Subcutaneous abdominal adipose tissue (tissue), 5 donors: ENCODE measurements around the gene MROH7.

Experiments used
- H3K27ac ChIP-seq: one replicate; pipeline ENCODE4 v1.7.0; 2013; ENCODE audit warnings: low read depth, mild to moderate bottlenecking, inconsistent platforms, low read length, moderate library complexity
- H3K27me3 ChIP-seq, 5 donors: one replicate each; pipeline ENCODE4 v1.7.0; 2013; ENCODE audit warnings: low read length in 5 of 5, inconsistent platforms in 1 of 5; ENCODE audit not compliant: control insufficient read depth in 5 of 5, insufficient read depth in 4 of 5
- H3K36me3 ChIP-seq, 5 donors: one replicate each; pipeline ENCODE4 v1.7.0; 2013; ENCODE audit warnings: low read length in 5 of 5; ENCODE audit not compliant: control insufficient read depth in 5 of 5, insufficient read depth in 5 of 5
- H3K4me1 ChIP-seq, 5 donors: one replicate each; pipeline ENCODE4 v1.7.0; 2013; ENCODE audit warnings: low read length in 5 of 5, mild to moderate bottlenecking in 3 of 5, moderate library complexity in 1 of 5; ENCODE audit not compliant: control insufficient read depth in 5 of 5, insufficient read depth in 5 of 5
- H3K4me3 ChIP-seq, 5 donors: one replicate each; pipeline ENCODE4 v1.7.0; 2013; ENCODE audit warnings: low read length in 5 of 5, low read depth in 1 of 5
- H3K9ac ChIP-seq, 5 donors: one replicate each; pipeline ENCODE4 v1.7.0; 2013; ENCODE audit warnings: low read length in 5 of 5, mild to moderate bottlenecking in 4 of 5, moderate library complexity in 3 of 5
- H3K9me3 ChIP-seq, 5 donors: one replicate each; pipeline ENCODE4 v1.7.0; 2013; ENCODE audit warnings: low read length in 5 of 5; ENCODE audit not compliant: control insufficient read depth in 5 of 5
- donor health status: healthy.
- donor health status: healthy.
- donor health status: healthy.
- donor health status: healthy.
- donor health status: healthy.

The MROH7 gene

GRCh38 chr1:54602554-54602953 is 39.0 kb upstream of the MROH7 start:
- Histone ChIP-seq H3K27ac (no peak overlapping the region), H3K27me3 (no peaks in the 10 kb centered on the region), H3K4me1 (no peaks in the 10 kb centered on the region), H3K9ac (no peak overlapping the region), H3K9me3 (no peaks in the 10 kb centered on the region), H3K36me3 (no peaks in the 10 kb centered on the region), H3K4me3 (no peak overlapping the region)

- Histone ChIP-seq H3K9ac (no peak overlapping the region), H3K36me3 (no peaks in the 10 kb centered on the region), H3K4me1 (no peaks in the 10 kb centered on the region), H3K4me3 (no peak overlapping the region), H3K27me3 (no peaks in the 10 kb centered on the region), H3K27ac (no peak overlapping the region), H3K9me3 (no peaks in the 10 kb centered on the region)
These were observed 38.3 kb upstream of the MROH7 start for GRCh38 chr1:54603241-54603640.

DNA sequence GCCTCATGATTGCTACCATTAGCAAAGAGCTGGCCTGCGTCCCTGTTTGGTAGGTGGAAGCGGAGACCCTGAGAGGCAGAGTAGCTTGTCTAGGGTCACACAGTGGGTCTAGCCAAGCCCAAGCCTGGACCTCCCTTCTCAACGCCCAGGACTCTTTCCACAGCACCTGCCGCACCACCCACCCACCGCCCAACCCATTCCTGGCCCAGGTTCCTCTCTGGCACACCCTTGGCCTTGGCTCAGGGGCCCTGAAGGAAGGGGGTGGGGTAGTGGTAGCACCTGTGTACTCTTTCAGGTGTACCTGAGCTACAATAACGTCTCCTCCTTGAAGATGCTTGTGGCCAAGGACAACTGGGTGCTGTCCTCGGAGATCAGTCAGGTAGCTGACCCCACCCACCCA is 37.5 kb upstream of the MROH7 start:
- Histone ChIP-seq H3K9ac (no peak overlapping the region), H3K9me3 (no peaks in the 10 kb centered on the region), H3K4me3 (no peak overlapping the region), H3K4me1 (peaks cover 0 to 2% (median under 1%) of the 10 kb centered on the region in 5 donors), H3K27me3 (no peaks in the 10 kb centered on the region), H3K27ac (no peak overlapping the region), H3K36me3 (no peaks in the 10 kb centered on the region)

DNA sequence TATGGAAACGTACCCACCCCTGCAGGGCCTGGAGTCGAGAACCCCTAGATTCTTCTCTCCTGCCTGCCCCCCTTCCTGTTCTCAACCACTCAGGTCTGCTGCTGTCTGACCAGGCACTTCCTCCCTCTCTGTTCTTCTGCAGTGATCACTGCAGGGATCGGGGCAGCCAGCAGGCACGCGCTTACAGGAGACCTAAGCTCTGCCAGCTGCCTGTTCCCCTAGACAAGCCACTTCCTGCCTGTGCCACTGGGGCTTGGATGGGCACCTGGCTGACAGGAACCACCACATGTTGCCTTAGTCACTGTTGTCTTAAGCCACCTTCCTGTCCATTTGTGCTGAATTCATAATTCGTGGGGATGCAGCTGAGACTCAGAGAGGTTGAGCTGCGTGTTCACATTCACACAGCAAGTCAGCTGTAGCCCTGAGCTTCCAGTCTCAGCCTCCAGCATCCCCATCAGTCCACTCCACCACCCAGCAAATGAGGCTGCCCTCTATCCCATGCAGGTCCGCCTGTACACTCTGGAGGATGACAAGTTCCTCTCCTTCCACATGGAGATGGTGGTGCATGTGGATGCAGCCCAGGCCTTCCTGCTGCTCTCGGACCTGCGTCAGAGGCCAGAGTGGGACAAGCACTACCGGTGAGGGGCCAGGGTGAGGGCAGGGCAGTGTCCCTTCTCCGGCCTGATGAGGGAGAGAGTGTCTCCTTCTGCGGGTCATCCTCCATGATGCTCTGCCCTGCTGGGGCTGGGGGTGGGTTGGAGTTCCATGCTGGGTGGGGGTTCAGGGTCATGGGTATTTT is 36.8 kb upstream of the MROH7 start:
- peaks cover 0 to 9% (median 6%) of the 10 kb centered on the region in 5 donors for H3K4me1 ChIP-seq
- no peak overlapping the region for H3K27ac ChIP-seq
- no peak overlapping the region for H3K9ac ChIP-seq
- no peaks in the 10 kb centered on the region for H3K36me3 ChIP-seq
- no peaks in the 10 kb centered on the region for H3K9me3 ChIP-seq
- H3K27me3 ChIP-seq, result no peaks in the 10 kb centered on the region
- no peak overlapping the region for H3K4me3 ChIP-seq

DNA sequence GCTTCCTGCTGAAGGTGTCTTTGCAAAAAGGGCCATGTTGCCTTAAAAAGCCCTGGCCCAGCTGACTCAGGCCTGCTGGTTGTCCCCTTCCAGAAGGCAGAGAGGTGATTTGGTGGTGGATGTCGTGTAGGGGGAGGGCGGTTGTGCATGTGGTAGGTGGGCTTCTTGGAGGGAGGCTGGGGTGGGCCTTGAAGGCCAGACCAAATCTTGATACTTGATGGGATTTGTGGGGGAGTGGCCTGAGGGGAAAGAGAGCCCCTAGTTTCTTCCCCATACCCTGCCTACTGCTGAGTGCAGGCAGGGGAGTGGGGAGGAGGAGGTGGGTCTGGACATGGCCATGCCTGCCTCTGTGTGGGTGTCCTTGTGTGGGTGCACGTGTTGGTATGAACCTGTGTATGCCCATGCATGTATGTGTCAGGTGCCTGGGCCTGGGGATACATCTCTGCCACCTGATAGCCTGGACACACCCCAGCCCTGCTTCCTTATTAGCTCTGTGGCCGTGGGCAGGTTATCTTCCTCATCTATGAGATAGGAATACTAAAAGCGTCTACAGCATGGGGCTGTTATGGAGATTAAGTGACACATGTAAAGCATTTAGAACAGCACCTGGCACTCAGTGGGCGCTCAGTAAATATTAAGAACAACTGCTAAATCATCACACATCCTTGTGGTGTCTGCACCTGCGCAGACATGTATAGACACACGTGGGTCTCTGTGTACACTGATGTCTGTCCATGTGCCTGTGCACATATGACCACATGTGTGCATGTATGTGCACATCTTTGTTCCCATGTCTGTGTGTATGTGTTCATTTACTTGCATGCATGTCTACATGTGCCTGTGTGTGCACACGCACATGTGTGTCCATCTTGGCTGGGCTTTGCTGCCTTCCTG is 35.2 kb upstream of the MROH7 start:
- H3K9me3 ChIP-seq, result no peaks in the 10 kb centered on the region
- no peak overlapping the region for H3K27ac ChIP-seq
- no peaks in the 10 kb centered on the region for H3K27me3 ChIP-seq
- no peaks in the 10 kb centered on the region for H3K36me3 ChIP-seq
- H3K4me3 ChIP-seq, result no peak overlapping the region
- H3K4me1 ChIP-seq, result peaks cover 0 to 10% (median 6%) of the 10 kb centered on the region in 5 donors
- H3K9ac ChIP-seq, result no peak overlapping the region

GRCh38 chr1:54606990-54607325 is 34.6 kb upstream of the MROH7 start:
- H3K36me3 ChIP-seq, result no peaks in the 10 kb centered on the region

GRCh38 chr1:54607821-54608565 is 33.6 kb upstream of the MROH7 start:
- H3K4me1 ChIP-seq, result peaks cover 0 to 10% (median 6%) of the 10 kb centered on the region in 5 donors
- no peak overlapping the region for H3K27ac ChIP-seq
- H3K4me3 ChIP-seq, result no peak overlapping the region
- H3K9ac ChIP-seq, result no peak overlapping the region
- no peaks in the 10 kb centered on the region for H3K9me3 ChIP-seq
- H3K36me3 ChIP-seq, result no peaks in the 10 kb centered on the region
- H3K27me3 ChIP-seq, result no peaks in the 10 kb centered on the region

More at GRCh38 chr1:54606990-54607325, 34.6 kb upstream of the MROH7 start:
- no peak overlapping the region for H3K27ac ChIP-seq
- H3K9ac ChIP-seq, result no peak overlapping the region
- no peak overlapping the region for H3K4me3 ChIP-seq
- H3K27me3 ChIP-seq, result no peaks in the 10 kb centered on the region
- H3K9me3 ChIP-seq, result no peaks in the 10 kb centered on the region
- H3K4me1 ChIP-seq, result peaks cover 0 to 10% (median 6%) of the 10 kb centered on the region in 5 donors

GRCh38 chr1:54608566-54609230 is 32.9 kb upstream of the MROH7 start:
- no peak overlapping the region for H3K4me3 ChIP-seq
- peaks cover 0 to 10% (median 6%) of the 10 kb centered on the region in 5 donors for H3K4me1 ChIP-seq
- H3K36me3 ChIP-seq, result no peaks in the 10 kb centered on the region
- H3K9ac ChIP-seq, result no peak overlapping the region
- no peaks in the 10 kb centered on the region for H3K9me3 ChIP-seq
- no peak overlapping the region for H3K27ac ChIP-seq
- H3K27me3 ChIP-seq, result no peaks in the 10 kb centered on the region

DNA sequence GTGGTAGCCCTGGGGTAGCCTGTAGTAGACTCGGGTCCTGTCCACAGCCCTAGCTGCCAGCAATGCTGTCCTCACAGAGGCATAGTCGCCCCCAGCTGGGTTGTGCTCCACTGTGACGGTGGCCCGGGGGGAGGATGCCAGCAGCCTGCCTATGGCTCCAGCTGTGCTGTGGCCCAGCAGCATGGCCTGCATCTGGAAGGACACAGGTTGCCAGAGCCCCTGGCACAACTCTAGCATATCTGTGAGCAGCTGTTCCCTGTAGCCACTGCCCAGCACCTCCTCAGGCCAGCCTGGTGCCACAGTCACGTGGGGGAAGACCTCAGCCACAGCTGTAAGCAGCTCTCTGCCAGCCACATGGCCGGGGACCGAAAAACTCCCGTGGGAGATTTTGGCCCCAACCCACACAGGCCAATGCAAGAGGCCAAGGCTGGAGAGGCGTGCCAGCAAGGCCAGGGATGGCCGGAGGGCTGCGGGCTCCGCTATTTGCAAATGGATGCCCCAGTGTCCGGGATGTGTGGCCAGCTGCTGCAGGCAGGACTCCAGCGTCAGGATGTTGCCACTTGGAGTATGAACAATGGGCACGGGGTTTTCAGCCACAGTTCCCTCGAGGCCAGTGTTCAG is 32.2 kb upstream of the MROH7 start:
- Histone ChIP-seq H3K27ac (no peak overlapping the region), H3K9me3 (no peaks in the 10 kb centered on the region), H3K4me1 (peaks cover 0 to 10% (median 6%) of the 10 kb centered on the region in 5 donors), H3K36me3 (no peaks in the 10 kb centered on the region), H3K9ac (no peak overlapping the region), H3K27me3 (no peaks in the 10 kb centered on the region), H3K4me3 (no peak overlapping the region)
